ENCODE measurements around the gene KCNG2. TPM values are rescaled to one million over a fixed set of nuclear protein-coding genes. Genes with fewer than 3 reads are reported as not detected.

The KCNG2 gene
- total RNA-seq, 1 experiment from 2014 or later, result not detected

- peaks cover 21% of the 10 kb centered on the region; the same call in 1 of the 2 replicates for H3K27me3 ChIP-seq (ENCODE audit: insufficient read depth, low read length)
- H3K79me2 ChIP-seq (ENCODE audit: insufficient read depth, low read length), result no peaks in the 10 kb centered on the region
- no peak overlapping the region for H3K4me2 ChIP-seq (ENCODE audit: low read length)
- ChIA-PET POLR2A (no interaction called here), RAD21 (ENCODE audit: low non-redundant PET in 1 of 2, low total read pairs in 2 of 2, uncharacterized antibody in 2 of 2, unreplicated experiment in 2 of 2) (no interaction called here), CTCF (no interaction called here)
- no peaks in the 10 kb centered on the region for H3K36me3 ChIP-seq (ENCODE audit: control insufficient read depth in 1 of 2, insufficient read depth in 2 of 2, low read length in 2 of 2)
- no peak overlapping the region for H3K27ac ChIP-seq (ENCODE audit: low read depth, low read length)
- BruUV-seq (replicated peaks), result no TSS peak
- H3K4me3 ChIP-seq (replicated peaks in 1 of 2; ENCODE audit: low read depth in 1 of 2, low read length in 2 of 2), result no peak overlapping the region
- ATAC-seq, result no peak
- TF ChIP-seq ELF1 (IDR thresholded peaks at IDR 0.05; ENCODE audit: borderline replicate concordance, low read depth), result no peak
- no peak for TF ChIP-seq EZH2phosphoT487 (IDR thresholded peaks at IDR 0.05; ENCODE audit: borderline replicate concordance)
- no peak for TF ChIP-seq SP1 (IDR thresholded peaks at IDR 0.05; ENCODE audit: low read depth)
- TF ChIP-seq CTCF (IDR thresholded peaks at IDR 0.05 in 2 of 3, conservative IDR thresholded peaks at IDR 0.05 in 1 of 3; ENCODE audit: borderline replicate concordance in 1 of 3, insufficient read depth in 1 of 3, low read depth in 2 of 3, low read length in 2 of 3), result no peak
- TF ChIP-seq, protein P1, sequence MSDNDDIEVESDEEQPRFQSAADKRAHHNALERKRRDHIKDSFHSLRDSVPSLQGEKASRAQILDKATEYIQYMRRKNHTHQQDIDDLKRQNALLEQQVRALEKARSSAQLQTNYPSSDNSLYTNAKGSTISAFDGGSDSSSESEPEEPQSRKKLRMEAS (IDR thresholded peaks at IDR 0.05), result no peak
- no peak for TF ChIP-seq SIN3A (IDR thresholded peaks at IDR 0.05; ENCODE audit: low read depth)
- TF ChIP-seq CEBPB (IDR thresholded peaks at IDR 0.05; ENCODE audit: low read depth), result no peak
- no peak for TF ChIP-seq ZNF274 (IDR thresholded peaks at IDR 0.05; ENCODE audit: low read depth, low read length)
- no peak for TF ChIP-seq TCF7L2 (IDR thresholded peaks at IDR 0.05; ENCODE audit: borderline replicate concordance, extremely low read depth, insufficient read depth, insufficient read length)
- H3K9me2 ChIP-seq (ENCODE audit: insufficient read depth), result no peaks in the 10 kb centered on the region
- no peaks in the 10 kb centered on the region for H4K20me1 ChIP-seq (ENCODE audit: insufficient read depth)
- no peak for DNase-seq (ENCODE audit: low read depth, low spot score)
- no peak overlapping the region for H3K9ac ChIP-seq (ENCODE audit: low read length)
- intact Hi-C loops (cut with micrococcal nuclease), result no loop called here
- H2AFZ ChIP-seq (ENCODE audit: low read depth, low read length, poor library complexity, severe bottlenecking), result no peak overlapping the region
- no peaks in the 10 kb centered on the region for H3K9me3 ChIP-seq (ENCODE audit: control insufficient read depth in 1 of 2, insufficient read depth in 1 of 2, low read depth in 1 of 2, low read length in 2 of 2)
- peaks cover 0 to 5% of the 10 kb centered on the region in 2 experiments; a peak in 1 of 4 replicates for H3K4me1 ChIP-seq (ENCODE audit: control insufficient read depth in 1 of 2, insufficient read depth in 2 of 2, low read length in 2 of 2)
These were observed 16.6 kb downstream of the KCNG2 start for GRCh38 chr18:79814373-79814772.

Measured in HCT116 (cell line).